Right cardiac atrium (tissue), 5 donors: ENCODE data around the gene DYNAP. TPM values are rescaled to one million over a fixed set of nuclear protein-coding genes. Genes with fewer than 3 reads are reported as not detected.

ENCODE experiments used
- ATAC-seq, 2 donors: fragments of 200-7000 bp; cut with Tn5 transposase; one replicate each; pipeline versions ENCODE4 v1.8.0 to v1.9.1; 2020; ENCODE audit warnings: moderate library complexity in 2 of 2, mild to moderate bottlenecking in 1 of 2
- DNase-seq, 3 donors: peaks; one replicate each; pipeline ENCODE4 v3.0.0-alpha.2; 2020
- H3K27ac ChIP-seq: one replicate; pipeline ENCODE4 v1.5.1; 2013; ENCODE audit warnings: mild to moderate bottlenecking, low read length, control low read depth, moderate library complexity
- H3K27me3 ChIP-seq: one replicate; pipeline ENCODE4 v1.6.1; 2013; ENCODE audit not compliant: control insufficient read depth, insufficient read depth
- H3K4me1 ChIP-seq: one replicate; pipeline ENCODE4 v1.6.1; 2013; ENCODE audit warnings: low read length; ENCODE audit not compliant: control insufficient read depth, insufficient read depth
- H3K4me3 ChIP-seq: one replicate; pipeline ENCODE4 v1.5.1; 2013; ENCODE audit warnings: low read length, control low read depth
- H3K9me3 ChIP-seq: one replicate; pipeline ENCODE4 v1.6.1; 2013; ENCODE audit warnings: low read length; ENCODE audit not compliant: control insufficient read depth
- WGBS: extraction: QIAGEN DNeasy Blood & Tissue Kit; methylation state at CpG from one replicate; pipeline ENCODE4 v1.1.7; 2013; 5-methylcytosine and 5-hydroxymethylcytosine counted together
- intact Hi-C, 4 donors: fragments of 100-400 bp; cut with DNase I; formaldehyde crosslinking; loops; one replicate each; pipeline versions ENCODE4 v1.11.0 to v1.14.0; 2022 to 2023
- polyA plus RNA-seq: library from polyadenylated mRNA; stranded (reverse); fragments of 200-250 nt; gene quantifications from one replicate; pipeline ENCODE4 v1.2.3, GENCODE V29; 2013
- total RNA-seq, 4 donors: library from RNA; stranded (reverse); fragmentation: NEBNext Ultra II Directional; extraction: Animal tissue kit (Norgen Biotek cat#: 25700); gene quantifications; one replicate each; pipeline ENCODE4 v1.2.1, GENCODE V29; 2021
- donor health status: healthy with polysubstance abuse.
- donor health status: DM: no; HTN: yes; CAD: no.
- donor health status: DM: no; HTN: no; CAD: no.
- donor health status: DM: no; HTN: yes; CAD: no; lungs with severe emphysema.
- donor health status: DM: yes; HTN: yes; CAD: no.

DYNAP gene
- total and polyA plus RNA-seq, 5 donors: not detected

DNA sequence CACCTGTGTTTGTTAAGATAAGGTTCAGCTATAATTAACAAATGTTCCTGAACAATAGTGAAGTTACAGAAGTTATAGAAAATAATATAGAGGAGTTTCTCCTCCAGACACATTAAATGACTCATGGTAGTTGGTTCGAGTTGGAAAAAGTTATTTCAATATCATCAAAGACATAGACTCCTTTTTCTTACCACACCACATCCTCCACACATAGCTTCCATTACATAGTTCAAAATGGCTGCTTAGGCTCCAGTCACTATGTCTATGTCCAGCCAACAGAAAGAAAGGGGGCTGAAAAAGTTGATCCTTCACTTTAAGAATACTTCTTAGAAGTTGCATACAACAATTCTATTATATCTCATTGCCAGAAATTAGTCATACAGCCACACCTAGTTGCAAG lies 50.7 kb downstream of the DYNAP start:
- intact Hi-C loops: no loop called here
- H3K4me3 ChIP-seq: no peak overlapping the region
- WGBS: 73% methylated on average over 1 of the region's 1 CpG
- H3K27me3 ChIP-seq: peaks cover 3% of the 10 kb centered on the region
- DNase-seq: no peak
- no peak overlapping the region for H3K27ac ChIP-seq
- no peaks in the 10 kb centered on the region for H3K9me3 ChIP-seq
- no peaks in the 10 kb centered on the region for H3K4me1 ChIP-seq
- no peak for ATAC-seq

DNA sequence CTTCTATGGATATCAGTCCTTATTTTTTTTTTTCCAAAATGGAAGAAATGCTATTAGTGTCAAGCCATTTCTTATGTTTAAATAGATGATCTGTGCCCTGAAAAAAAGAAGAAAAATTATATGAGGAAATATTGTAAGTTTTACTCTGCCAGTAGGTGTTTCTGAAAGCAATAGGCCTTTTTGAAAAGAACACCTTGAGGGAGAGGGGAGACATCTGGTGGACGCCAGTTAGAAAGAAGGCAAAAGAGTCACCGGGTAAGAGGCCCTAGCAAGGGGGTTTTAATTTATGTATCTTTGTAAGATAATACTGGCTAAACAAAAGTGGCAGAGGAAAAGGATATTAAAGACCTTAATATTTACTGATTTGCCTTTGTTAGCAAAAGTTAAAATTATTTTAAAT lies 56.1 kb downstream of the DYNAP start:
- no peak for DNase-seq
- 18% methylated on average over 2 of the region's 2 CpGs for WGBS
- Histone ChIP-seq H3K4me3 (no peak overlapping the region), H3K4me1 (no peaks in the 10 kb centered on the region), H3K9me3 (no peaks in the 10 kb centered on the region), H3K27ac (no peak overlapping the region), H3K27me3 (no peaks in the 10 kb centered on the region)
- ATAC-seq: no peak
- intact Hi-C loops: no loop called here

Other genes with a start within 250 kb of the DYNAP start
- not detected for gene STARD6, start 233.4 kb upstream of the DYNAP start, total RNA-seq
- gene STARD6, start 233.4 kb upstream of the DYNAP start, polyA plus RNA-seq: not detected
- gene C18orf54, start 233.3 kb upstream of the DYNAP start, total RNA-seq: 1 to 10 TPM in 3 of 4 donors, under 1 TPM in 1; 0.53 to 1.5 (median 1.2) TPM
- gene C18orf54, start 233.3 kb upstream of the DYNAP start, polyA plus RNA-seq: 0.66 TPM
- under 1 TPM; 0.08 to 0.29 (median 0.16) TPM for gene RAB27B, start 237.2 kb downstream of the DYNAP start, total RNA-seq
- under 0.01 TPM for gene RAB27B, start 237.2 kb downstream of the DYNAP start, polyA plus RNA-seq